GM23338 (cell line): ENCODE results near the gene SZT2. TPM values are rescaled to one million over a fixed set of nuclear protein-coding genes. Genes with fewer than 3 reads are reported as not detected.

Experiments
- ATAC-seq: fragments of 200-7000 bp; cut with Tn5 transposase; 3 replicates; pipeline ENCODE4 v1.9.1; 2020
- DNase-seq: peaks from one replicate; pipeline ENCODE4 v3.0.0-alpha.2; 2015; ENCODE audit warnings: low spot score
- H2AFZ ChIP-seq: fragments of 200-600 bp; sonication (generic); 2 replicates; pipeline ENCODE4 v1.8.0; 2016; ENCODE audit warnings: antibody characterized with exemption, mild to moderate bottlenecking, moderate library complexity
- H3F3A ChIP-seq: fragments of 200-600 bp; sonication (generic); replicated peaks from 2 replicates; pipeline ENCODE4 v1.8.0; 2017; ENCODE audit warnings: antibody characterized with exemption, mixed run types, low read depth
- H3K27ac ChIP-seq: fragments of 200-600 bp; sonication (generic); 2 replicates; pipeline ENCODE4 v1.6.1; 2016; ENCODE audit warnings: low read depth
- H3K27me3 ChIP-seq: fragments of 200-600 bp; sonication (generic); 2 replicates; pipeline ENCODE4 v1.8.0; 2016; ENCODE audit warnings: mild to moderate bottlenecking, mixed run types, moderate library complexity; ENCODE audit not compliant: insufficient read depth
- H3K36me3 ChIP-seq: fragments of 200-600 bp; sonication (generic); 2 replicates; pipeline ENCODE4 v1.8.0; 2016; ENCODE audit warnings: mild to moderate bottlenecking; ENCODE audit not compliant: insufficient read depth
- H3K4me1 ChIP-seq: fragments of 200-600 bp; sonication (generic); 2 replicates; pipeline ENCODE4 v1.8.0; 2016; ENCODE audit warnings: mild to moderate bottlenecking, moderate library complexity; ENCODE audit not compliant: insufficient read depth
- H3K4me2 ChIP-seq: fragments of 200-600 bp; sonication (generic); 2 replicates; pipeline ENCODE4 v1.7.1; 2017; ENCODE audit warnings: mixed run types
- H3K4me3 ChIP-seq: fragments of 200-600 bp; sonication (generic); 2 replicates; pipeline ENCODE4 v1.6.1; 2016; ENCODE audit warnings: mixed run types
- H3K79me2 ChIP-seq: fragments of 200-600 bp; sonication (generic); replicated peaks from 2 replicates; pipeline ENCODE4 v1.8.0; 2017; ENCODE audit warnings: mild to moderate bottlenecking; ENCODE audit not compliant: insufficient read depth
- H3K9me2 ChIP-seq: fragments of 200-600 bp; sonication (generic); 2 replicates; pipeline ENCODE4 v1.8.0; 2017; ENCODE audit not compliant: insufficient read depth
- H4K20me1 ChIP-seq: fragments of 200-600 bp; sonication (generic); replicated peaks from 2 replicates; pipeline ENCODE4 v1.8.0; 2017; ENCODE audit warnings: mild to moderate bottlenecking; ENCODE audit not compliant: insufficient read depth
- H3K27ac Mint-ChIP-seq: 2 replicates; pipeline ENCODE4 v1.8.0; 2020; ENCODE audit warnings: inconsistent platforms, mild to moderate bottlenecking, moderate library complexity, mixed read lengths
- H3K27me3 Mint-ChIP-seq: 3 replicates; pipeline ENCODE4 v1.8.0; 2022; ENCODE audit warnings: low read depth, mild to moderate bottlenecking, moderate library complexity, mixed read lengths, inconsistent platforms; ENCODE audit not compliant: insufficient read depth, poor library complexity
- H3K36me3 Mint-ChIP-seq: 3 replicates; pipeline ENCODE4 v1.8.0; 2021; ENCODE audit warnings: low read depth, mild to moderate bottlenecking, inconsistent platforms, moderate library complexity, mixed read lengths
- H3K4me1 Mint-ChIP-seq: 3 replicates; pipeline ENCODE4 v1.8.0; 2020; ENCODE audit warnings: mild to moderate bottlenecking, inconsistent platforms, mixed read lengths
- H3K4me3 Mint-ChIP-seq: 3 replicates; pipeline ENCODE4 v1.8.0; 2021; ENCODE audit warnings: moderate library complexity, mild to moderate bottlenecking, inconsistent platforms, mixed read lengths
- H3K9me3 Mint-ChIP-seq: 3 replicates; pipeline ENCODE4 v1.8.0; 2020; ENCODE audit warnings: moderate library complexity, mild to moderate bottlenecking, inconsistent platforms, mixed read lengths
- CREB1 ChIP-seq: fragments of 250-450 bp; sonication (Bioruptor Pico); IDR thresholded peaks from 2 replicates; pipeline ENCODE4 v1.5.0; 2020; ENCODE audit warnings: low read depth, mild to moderate bottlenecking, moderate library complexity
- ETS1 ChIP-seq: IDR thresholded peaks from 2 replicates; pipeline ENCODE4 v1.6.1; 2016; ENCODE audit warnings: antibody characterized with exemption
- EZH2 ChIP-seq: fragments of 200-600 bp; sonication (generic); IDR thresholded peaks from one replicate; pipeline ENCODE4 v1.8.0; 2017; ENCODE audit warnings: antibody characterized with exemption, mild to moderate bottlenecking, low read depth; ENCODE audit not compliant: unreplicated experiment
- EZH2phosphoT487 ChIP-seq: fragments of 200-600 bp; sonication (generic); IDR thresholded peaks from one replicate; pipeline ENCODE4 v1.8.1; 2018; ENCODE audit warnings: antibody characterized with exemption; ENCODE audit not compliant: unreplicated experiment
- JUNB ChIP-seq: IDR thresholded peaks from one replicate; pipeline ENCODE4 v1.6.1; 2016; ENCODE audit warnings: antibody characterized with exemption; ENCODE audit not compliant: unreplicated experiment
- NANOG ChIP-seq: IDR thresholded peaks from 2 replicates; pipeline ENCODE4 v1.6.1; 2016; ENCODE audit warnings: antibody characterized with exemption, borderline replicate concordance
- POLR2AphosphoS5 ChIP-seq: IDR thresholded peaks from 2 replicates; pipeline ENCODE4 v1.6.1; 2016; ENCODE audit warnings: antibody characterized with exemption, low read depth
- REST ChIP-seq: IDR thresholded peaks from one replicate; pipeline ENCODE4 v1.6.1; 2018; ENCODE audit warnings: antibody characterized with exemption; ENCODE audit not compliant: unreplicated experiment
- STAT1 ChIP-seq: IDR thresholded peaks from one replicate; pipeline ENCODE4 v1.6.1; 2016; ENCODE audit warnings: antibody characterized with exemption; ENCODE audit not compliant: unreplicated experiment
- ZNF114 ChIP-seq: fragments of 250-450 bp; sonication (Bioruptor Pico); IDR thresholded peaks from 2 replicates; pipeline ENCODE4 v1.5.0; 2020; ENCODE audit warnings: mild to moderate bottlenecking, moderate library complexity
- ZNF331 ChIP-seq: fragments of 250-450 bp; sonication (Bioruptor Pico); IDR thresholded peaks from 2 replicates; pipeline ENCODE4 v1.5.0; 2020; ENCODE audit warnings: low read depth, mild to moderate bottlenecking, moderate library complexity
- polyA plus RNA-seq: library from polyadenylated mRNA; unstranded; fragments of >200 nt; fragmentation: Nextera tagmentation; extraction: Ambion mirVana; gene quantifications from 2 replicates; pipeline ENCODE4 v1.2.1, GENCODE V29; 2016
- total RNA-seq: library from RNA; depleted of rRNA; stranded (reverse); fragments of >200 nt; shearing (Covaris generic); gene quantifications from 2 replicates; pipeline ENCODE4 v1.2.3, GENCODE V29; 2014
- TF ChIP-seq, protein P1 (sequence below), 2 experiments: fragments of 200-600 bp in 1 of 2; sonication (generic) in 1 of 2; conservative IDR thresholded peaks; 2 replicates each; pipeline versions ENCODE4 v1.5.1 to v1.6.1; 2016 to 2017; ENCODE audit warnings: antibody characterized with exemption in 2 of 2, low read depth in 2 of 2, mild to moderate bottlenecking in 2 of 2, moderate library complexity in 1 of 2

SZT2 gene
- total and polyA plus RNA-seq, 2 experiments from 2014 or later, result 4.1 to 16.1 TPM

DNA sequence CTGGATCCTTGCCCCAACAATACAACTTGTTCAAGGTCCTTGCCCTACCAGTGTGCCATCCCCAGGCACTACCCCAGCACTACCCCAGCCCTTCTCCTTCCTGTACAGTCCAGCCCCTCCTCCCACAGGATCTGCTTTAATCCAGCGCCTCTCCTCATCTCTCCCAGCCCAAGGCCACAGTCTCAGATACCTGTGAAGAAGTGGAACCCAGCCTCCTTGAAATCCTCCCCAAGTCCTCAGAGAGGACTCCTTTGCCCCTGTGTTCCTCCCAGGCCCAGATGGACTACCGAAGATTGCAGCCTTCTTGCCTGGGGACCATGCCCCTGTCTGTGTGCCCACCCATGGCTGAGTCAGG lies 37.4 kb upstream of the SZT2 start:
- Histone ChIP-seq H3K27me3 (peaks cover 10% of the 10 kb centered on the region), H3K4me3 (no peak overlapping the region), H3K79me2 (peaks cover 5% of the 10 kb centered on the region; the same call in 1 of the 2 replicates), H3K27ac (no peak overlapping the region), H3K36me3 (no peaks in the 10 kb centered on the region), H3F3A (peaks cover 13% of the 10 kb centered on the region; the same call in 1 of the 2 replicates), H2AFZ (no peak overlapping the region), H3K9me2 (no peaks in the 10 kb centered on the region), H4K20me1 (no peaks in the 10 kb centered on the region), H3K4me2 (no peak overlapping the region), H3K4me1 (peaks cover 22% of the 10 kb centered on the region)
- no peak for DNase-seq
- 0 out of 3 replicates have a peak, but pooled peaks cover 4% of the 10 kb centered on the region for H3K36me3 Mint-ChIP-seq
- H3K27ac Mint-ChIP-seq, result no peak overlapping the region; the same call in 1 of the 2 replicates
- no peak for ATAC-seq
- H3K4me1 Mint-ChIP-seq, result peaks cover 25% of the 10 kb centered on the region
- no peaks in the 10 kb centered on the region for H3K9me3 Mint-ChIP-seq
- TF ChIP-seq NANOG, result no peak
- TF ChIP-seq EZH2, result no peak
- TF ChIP-seq CREB1, result no peak
- TF ChIP-seq ZNF331, result no peak
- TF ChIP-seq, protein P1, sequence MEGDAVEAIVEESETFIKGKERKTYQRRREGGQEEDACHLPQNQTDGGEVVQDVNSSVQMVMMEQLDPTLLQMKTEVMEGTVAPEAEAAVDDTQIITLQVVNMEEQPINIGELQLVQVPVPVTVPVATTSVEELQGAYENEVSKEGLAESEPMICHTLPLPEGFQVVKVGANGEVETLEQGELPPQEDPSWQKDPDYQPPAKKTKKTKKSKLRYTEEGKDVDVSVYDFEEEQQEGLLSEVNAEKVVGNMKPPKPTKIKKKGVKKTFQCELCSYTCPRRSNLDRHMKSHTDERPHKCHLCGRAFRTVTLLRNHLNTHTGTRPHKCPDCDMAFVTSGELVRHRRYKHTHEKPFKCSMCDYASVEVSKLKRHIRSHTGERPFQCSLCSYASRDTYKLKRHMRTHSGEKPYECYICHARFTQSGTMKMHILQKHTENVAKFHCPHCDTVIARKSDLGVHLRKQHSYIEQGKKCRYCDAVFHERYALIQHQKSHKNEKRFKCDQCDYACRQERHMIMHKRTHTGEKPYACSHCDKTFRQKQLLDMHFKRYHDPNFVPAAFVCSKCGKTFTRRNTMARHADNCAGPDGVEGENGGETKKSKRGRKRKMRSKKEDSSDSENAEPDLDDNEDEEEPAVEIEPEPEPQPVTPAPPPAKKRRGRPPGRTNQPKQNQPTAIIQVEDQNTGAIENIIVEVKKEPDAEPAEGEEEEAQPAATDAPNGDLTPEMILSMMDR (conservative IDR thresholded peaks at IDR 0.05; ENCODE audit: low read depth in 2 of 2), result no peak
- no peak for TF ChIP-seq EZH2phosphoT487
- TF ChIP-seq POLR2AphosphoS5, result no peak
- no peak for TF ChIP-seq JUNB
- peaks cover 6% of the 10 kb centered on the region for H3K27me3 Mint-ChIP-seq
- no peak overlapping the region for H3K4me3 Mint-ChIP-seq

DNA sequence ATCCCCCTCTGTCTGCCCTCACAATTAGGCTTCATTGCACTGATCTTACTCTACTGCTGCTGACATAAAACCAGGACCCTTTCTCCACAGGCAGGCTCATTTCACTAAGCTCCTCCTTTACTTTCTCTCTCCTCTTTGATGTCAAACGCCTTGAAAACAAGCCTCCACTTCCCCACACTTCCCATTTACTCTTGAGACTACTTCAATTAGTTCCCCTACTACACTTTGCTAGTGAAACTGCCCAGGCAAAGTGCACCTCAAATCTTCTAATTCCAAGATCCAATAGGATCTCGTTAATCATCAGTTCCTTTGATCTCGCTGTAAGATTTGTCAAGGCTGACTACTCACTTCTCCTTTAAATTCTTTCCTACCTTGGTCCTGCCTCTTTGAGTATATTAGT lies 36.8 kb upstream of the SZT2 start:
- H3K36me3 ChIP-seq, result no peaks in the 10 kb centered on the region
- H3K79me2 ChIP-seq, result peaks cover 5% of the 10 kb centered on the region; the same call in 1 of the 2 replicates
- H4K20me1 ChIP-seq, result no peaks in the 10 kb centered on the region
- peaks cover 9% of the 10 kb centered on the region for H3K27me3 Mint-ChIP-seq
- H3K9me3 Mint-ChIP-seq, result no peaks in the 10 kb centered on the region
- TF ChIP-seq STAT1 (no peak), JUNB (no peak), ZNF114 (CRISPR knock-in tag) (no peak), REST (no peak), POLR2AphosphoS5 (no peak), ETS1 (no peak), CREB1 (no peak), NANOG (no peak), EZH2 (no peak)
- no peak overlapping the region for H3K27ac ChIP-seq
- peaks cover 13% of the 10 kb centered on the region; the same call in 1 of the 2 replicates for H3F3A ChIP-seq
- 0 out of 3 replicates have a peak, but pooled peaks cover 4% of the 10 kb centered on the region for H3K36me3 Mint-ChIP-seq
- H3K4me3 Mint-ChIP-seq, result no peak overlapping the region
- no peak overlapping the region for H3K4me2 ChIP-seq
- peaks cover 25% of the 10 kb centered on the region for H3K4me1 Mint-ChIP-seq
- ATAC-seq (no peak), DNase-seq (no peak)
- peaks cover 24% of the 10 kb centered on the region for H3K4me1 ChIP-seq
- no peaks in the 10 kb centered on the region for H3K9me2 ChIP-seq
- peaks cover 5% of the 10 kb centered on the region for H3K27me3 ChIP-seq
- H3K27ac Mint-ChIP-seq, result no peak overlapping the region
- H3K4me3 ChIP-seq, result no peak overlapping the region
- no peak overlapping the region for H2AFZ ChIP-seq
